OCI-LY3 (cell line): ENCODE results near the gene CRELD2.
"Not testable (repeated sequence)": the region's sequence is repeated elsewhere in the genome, so short reads cannot be mapped to it uniquely, and the experiment has no call there.

Experiments used
- H2AFZ ChIP-seq: fragments of 200-600, 300-600 bp; shearing (Covaris generic); 2 replicates; pipeline ENCODE4 v1.6.0; 2014; ENCODE audit warnings: antibody characterized with exemption, low read depth, low read length
- H3K27ac ChIP-seq: fragments of 200-600, 300-600 bp; sonication (generic); 2 replicates; pipeline ENCODE4 v1.5.1; 2014; ENCODE audit warnings: mild to moderate bottlenecking, low read length, moderate library complexity, mixed read lengths
- H3K27me3 ChIP-seq: fragments of 200-600, 300-600 bp; sonication (generic); 2 replicates; pipeline ENCODE4 v1.6.1; 2014; ENCODE audit warnings: low read depth, low read length, mixed read lengths
- H3K36me3 ChIP-seq: fragments of 200-600, 300-600 bp; sonication (generic); replicated peaks from 2 replicates; pipeline ENCODE3; 2014; ENCODE audit warnings: low read depth, low read length, mixed read lengths
- H3K4me1 ChIP-seq: fragments of 300-600, 200-600 bp; sonication (generic); 2 replicates; pipeline ENCODE4 v1.6.1; 2014; ENCODE audit warnings: low read length, mixed read lengths
- H3K4me2 ChIP-seq: fragments of 200-600, 300-600 bp; sonication (generic); 2 replicates; pipeline ENCODE4 v1.6.1; 2014; ENCODE audit warnings: low read length, mixed read lengths
- H3K4me3 ChIP-seq: fragments of 300-600, 200-600 bp; sonication (generic); 2 replicates; pipeline ENCODE4 v1.5.1; 2014; ENCODE audit warnings: antibody characterized with exemption, mild to moderate bottlenecking, low read length, moderate library complexity
- H3K79me2 ChIP-seq: fragments of 300-600, 200-600 bp; shearing (Covaris generic); 2 replicates; pipeline ENCODE4 v1.6.1; 2014; ENCODE audit warnings: mild to moderate bottlenecking, low read length, mixed read lengths
- H3K9ac ChIP-seq: fragments of 300-600, 200-600 bp; shearing (Covaris generic); 2 replicates; pipeline ENCODE4 v1.6.0; 2014; ENCODE audit warnings: mild to moderate bottlenecking, low read length, moderate library complexity
- H3K9me3 ChIP-seq: fragments of 200-600, 300-600 bp; shearing (Covaris generic); 2 replicates; pipeline ENCODE4 v1.6.1; 2014; ENCODE audit warnings: low read length, mixed read lengths; ENCODE audit not compliant: insufficient read depth
- H4K20me1 ChIP-seq: fragments of 200-600, 300-600 bp; sonication (generic); 2 replicates; pipeline ENCODE4 v1.6.1; 2016; ENCODE audit warnings: low read length, mixed read lengths; ENCODE audit not compliant: insufficient read depth
- EZH2phosphoT487 ChIP-seq: fragments of 200-600 bp; shearing (Covaris generic); IDR thresholded peaks from 2 replicates; pipeline ENCODE4 v1.6.1; 2018; ENCODE audit warnings: antibody characterized with exemption, mixed run types, low read depth
- TF ChIP-seq, protein P1 (sequence below): fragments of 200-600, 300-600 bp; sonication (generic); IDR thresholded peaks from 2 replicates; pipeline ENCODE4 v1.5.1; 2014; ENCODE audit warnings: antibody characterized with exemption, low read length, low read depth

The CRELD2 gene

GRCh38 chr22:49944399-49944891 is 26.0 kb downstream of the CRELD2 start:
- Histone ChIP-seq H3K27ac (peak overlapping the region; percentile 87), H3K27me3 (no peaks in the 10 kb centered on the region), H3K36me3 (no peaks in the 10 kb centered on the region), H3K79me2 (no peaks in the 10 kb centered on the region), H3K9ac (peak overlapping the region; percentile 78), H3K4me1 (peaks cover 23% of the 10 kb centered on the region), H2AFZ (no peak overlapping the region), H3K9me3 (no peaks in the 10 kb centered on the region), H3K4me2 (peak overlapping the region; percentile 88), H3K4me3 (peak overlapping the region; percentile 83), H4K20me1 (no peaks in the 10 kb centered on the region)
- TF ChIP-seq EZH2phosphoT487: no peak
- TF ChIP-seq, protein P1, sequence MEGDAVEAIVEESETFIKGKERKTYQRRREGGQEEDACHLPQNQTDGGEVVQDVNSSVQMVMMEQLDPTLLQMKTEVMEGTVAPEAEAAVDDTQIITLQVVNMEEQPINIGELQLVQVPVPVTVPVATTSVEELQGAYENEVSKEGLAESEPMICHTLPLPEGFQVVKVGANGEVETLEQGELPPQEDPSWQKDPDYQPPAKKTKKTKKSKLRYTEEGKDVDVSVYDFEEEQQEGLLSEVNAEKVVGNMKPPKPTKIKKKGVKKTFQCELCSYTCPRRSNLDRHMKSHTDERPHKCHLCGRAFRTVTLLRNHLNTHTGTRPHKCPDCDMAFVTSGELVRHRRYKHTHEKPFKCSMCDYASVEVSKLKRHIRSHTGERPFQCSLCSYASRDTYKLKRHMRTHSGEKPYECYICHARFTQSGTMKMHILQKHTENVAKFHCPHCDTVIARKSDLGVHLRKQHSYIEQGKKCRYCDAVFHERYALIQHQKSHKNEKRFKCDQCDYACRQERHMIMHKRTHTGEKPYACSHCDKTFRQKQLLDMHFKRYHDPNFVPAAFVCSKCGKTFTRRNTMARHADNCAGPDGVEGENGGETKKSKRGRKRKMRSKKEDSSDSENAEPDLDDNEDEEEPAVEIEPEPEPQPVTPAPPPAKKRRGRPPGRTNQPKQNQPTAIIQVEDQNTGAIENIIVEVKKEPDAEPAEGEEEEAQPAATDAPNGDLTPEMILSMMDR: peak; percentile 17

- Histone ChIP-seq H3K27ac (peak overlapping the region; percentile 87), H2AFZ (0 out of 2 replicates have a peak overlapping the region, but pooled peaks have one; percentile 86), H3K9ac (peak overlapping the region; percentile 78), H3K4me1 (peaks cover 23% of the 10 kb centered on the region), H3K4me3 (peak overlapping the region; percentile 83), H3K4me2 (peak overlapping the region; percentile 88)
- not testable (repeated sequence) for H3K9me3 ChIP-seq, H3K36me3 ChIP-seq, H3K27me3 ChIP-seq, H4K20me1 ChIP-seq, H3K79me2 ChIP-seq
These were observed 26.8 kb downstream of the CRELD2 start for GRCh38 chr22:49945042-49945794.

DNA sequence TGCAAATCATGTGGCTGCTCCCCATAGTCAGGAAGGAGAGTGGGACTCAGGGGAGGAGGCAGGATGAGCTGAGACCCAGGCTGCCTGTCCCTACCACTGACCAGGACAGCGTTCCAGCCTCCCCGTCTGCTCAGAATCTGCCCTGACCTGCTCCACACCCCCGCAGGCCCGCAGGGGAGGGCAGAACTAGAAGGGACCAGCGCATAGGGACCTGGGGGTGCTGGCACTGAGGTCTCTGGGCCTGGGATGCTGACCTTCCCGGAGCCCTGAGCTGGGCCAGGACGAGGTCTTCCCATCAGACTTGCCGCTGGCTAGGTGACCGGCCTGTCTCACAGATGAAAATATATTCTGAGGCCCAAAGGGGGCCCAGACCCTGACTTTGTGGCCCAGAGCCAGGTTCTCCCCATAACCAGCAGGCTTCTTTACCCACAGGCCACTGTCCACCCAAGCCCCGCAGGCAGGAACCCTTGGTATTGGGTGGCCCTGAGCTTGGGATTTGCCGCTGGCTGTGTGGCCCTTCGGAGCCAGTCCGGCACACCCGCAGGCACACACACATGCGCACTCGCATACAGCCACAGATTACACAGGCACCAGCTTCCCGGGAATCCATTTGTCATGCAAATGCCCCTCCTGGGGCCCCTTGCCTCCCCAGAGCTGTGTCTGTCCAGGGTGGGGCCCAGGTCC is 28.3 kb downstream of the CRELD2 start:
- H3K27me3 ChIP-seq: no peaks in the 10 kb centered on the region
- no peaks in the 10 kb centered on the region for H3K36me3 ChIP-seq
- H3K9me3 ChIP-seq: no peaks in the 10 kb centered on the region
- no peak overlapping the region for H3K27ac ChIP-seq
- H3K4me1 ChIP-seq: peaks cover 32% of the 10 kb centered on the region
- H3K4me3 ChIP-seq: no peak overlapping the region
- H3K9ac ChIP-seq: no peak overlapping the region
- H4K20me1 ChIP-seq: no peaks in the 10 kb centered on the region
- no peak overlapping the region for H2AFZ ChIP-seq
- H3K79me2 ChIP-seq: no peaks in the 10 kb centered on the region
- H3K4me2 ChIP-seq: no peak overlapping the region
- TF ChIP-seq, protein P1: no peak
- TF ChIP-seq EZH2phosphoT487: no peak

- no peak overlapping the region for H3K4me3 ChIP-seq
- H3K27ac ChIP-seq: no peak overlapping the region
- no peaks in the 10 kb centered on the region for H4K20me1 ChIP-seq
- H3K9me3 ChIP-seq: no peaks in the 10 kb centered on the region
- H3K79me2 ChIP-seq: no peaks in the 10 kb centered on the region
- no peaks in the 10 kb centered on the region for H3K27me3 ChIP-seq
- H3K36me3 ChIP-seq: no peaks in the 10 kb centered on the region
- H3K4me1 ChIP-seq: peaks cover 32% of the 10 kb centered on the region
- no peak overlapping the region for H2AFZ ChIP-seq
- no peak overlapping the region for H3K9ac ChIP-seq
- H3K4me2 ChIP-seq: no peak overlapping the region
- TF ChIP-seq, protein P1: no peak
- TF ChIP-seq EZH2phosphoT487: no peak
These were observed 28.8 kb downstream of the CRELD2 start for GRCh38 chr22:49947296-49947622.
